GM19025 (cell line): Measurements from ENCODE around the gene AVL9.
"Not testable (repeated sequence)": the region's sequence is repeated elsewhere in the genome, so short reads cannot be mapped to it uniquely, and the experiment has no call there.

Experiments used
- ATAC-seq: cut with Tn5 transposase; IDR thresholded peaks from one replicate; pipeline ENCODE4 v1.9.1; 2021; ENCODE audit warnings: mild to moderate bottlenecking, low read depth, moderate library complexity; ENCODE audit not compliant: unreplicated experiment

Gene AVL9

GRCh38 chr7:32634798-32635393 is 139.6 kb downstream of the AVL9 start:
- not testable (repeated sequence) for ATAC-seq

GRCh38 chr7:32636725-32637462 is 141.6 kb downstream of the AVL9 start:
- ATAC-seq: not testable (repeated sequence)

DNA sequence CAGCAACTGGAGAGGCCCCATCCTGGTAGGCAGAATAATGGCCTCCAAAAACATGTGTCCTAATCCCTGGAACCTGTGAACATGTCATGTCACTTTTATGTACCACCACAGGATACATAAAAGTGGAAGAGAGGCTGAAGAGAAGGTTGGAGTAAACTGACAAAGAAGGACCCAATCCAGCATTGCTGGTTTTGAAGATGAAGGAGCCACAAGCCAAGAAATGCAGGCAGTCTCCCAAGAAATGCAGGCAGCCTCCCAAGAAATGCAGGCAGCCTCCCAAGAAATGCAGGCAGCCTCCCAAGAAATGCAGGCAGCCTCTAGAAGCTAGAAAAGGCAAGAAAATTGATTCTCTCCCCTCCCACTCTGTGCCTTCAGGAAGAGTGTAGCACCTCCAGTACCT is 142.3 kb downstream of the AVL9 start:
- ATAC-seq: not testable (repeated sequence)
